ENCODE measurements around the gene ANKS3. TPM values are rescaled to one million over a fixed set of nuclear protein-coding genes. Genes with fewer than 3 reads are reported as not detected.

The ANKS3 gene
- total RNA-seq, 1 donor: 39.4 TPM

- Histone ChIP-seq H3K79me2 (ENCODE audit: insufficient read depth, low read length) (peaks cover 34% of the 10 kb centered on the region), H3K36me3 (ENCODE audit: insufficient read depth, low read length) (peaks cover 27% of the 10 kb centered on the region), H3K27me3 (ENCODE audit: insufficient read depth, low read length) (no peaks in the 10 kb centered on the region), H4K20me1 (ENCODE audit: insufficient read depth, low read length) (peaks cover 4% of the 10 kb centered on the region), H3K4me1 (ENCODE audit: insufficient read depth, low read length) (peaks cover 20% of the 10 kb centered on the region), H3K27ac (ENCODE audit: low read depth, low read length) (peak within 1 kb of the TSS; percentile 89), H3K4me3 (ENCODE audit: insufficient read depth, low read length) (peak within 1 kb of the TSS; percentile 99), H2AFZ (ENCODE audit: low read length) (peak within 1 kb of the TSS; percentile 97), H3K4me2 (ENCODE audit: insufficient read depth, low read length) (peak within 1 kb of the TSS; percentile 99), H3K9me3 (ENCODE audit: low read depth, low read length) (no peaks in the 10 kb centered on the region)
- no peak for TF ChIP-seq CTCF (IDR thresholded peaks at IDR 0.05; ENCODE audit: extremely low read depth, low read depth, low read length)
- peak; percentile 99 for DNase-seq (ENCODE audit: insufficient read length, low spot score, missing footprints)
Measured at GRCh38 chr16:4766875-4767628, 33.0 kb upstream of the ANKS3 start, which contains the start of gene ZNF500. ZNF500 (minus strand) TSS chr16:4767162; CDS start chr16:4765978, 1,184 bp downstream.

GRCh38 chr16:4765511-4766474 is 31.7 kb upstream of the ANKS3 start:
- Histone ChIP-seq H3K27me3 (ENCODE audit: insufficient read depth, low read length) (no peaks in the 10 kb centered on the region), H3K79me2 (ENCODE audit: insufficient read depth, low read length) (peaks cover 34% of the 10 kb centered on the region), H3K36me3 (ENCODE audit: insufficient read depth, low read length) (peaks cover 37% of the 10 kb centered on the region), H4K20me1 (ENCODE audit: insufficient read depth, low read length) (peaks cover 4% of the 10 kb centered on the region), H3K4me1 (ENCODE audit: insufficient read depth, low read length) (peaks cover 20% of the 10 kb centered on the region), H3K9me3 (ENCODE audit: low read depth, low read length) (no peaks in the 10 kb centered on the region), H3K4me3 (ENCODE audit: insufficient read depth, low read length) (peak overlapping the region; percentile 99), H3K27ac (ENCODE audit: low read depth, low read length) (peak overlapping the region; percentile 83), H2AFZ (ENCODE audit: low read length) (peak overlapping the region; percentile 83), H3K4me2 (ENCODE audit: insufficient read depth, low read length) (peak overlapping the region; percentile 80)
- TF ChIP-seq CTCF (IDR thresholded peaks at IDR 0.05; ENCODE audit: extremely low read depth, low read depth, low read length): no peak
- DNase-seq (ENCODE audit: insufficient read length, low spot score, missing footprints): peak; percentile 79

- H3K4me2 ChIP-seq (ENCODE audit: insufficient read depth, low read length): no peak overlapping the region
- no peaks in the 10 kb centered on the region for H3K9me3 ChIP-seq (ENCODE audit: low read depth, low read length)
- H4K20me1 ChIP-seq (ENCODE audit: insufficient read depth, low read length): peaks cover 9% of the 10 kb centered on the region
- H3K27me3 ChIP-seq (ENCODE audit: insufficient read depth, low read length): no peaks in the 10 kb centered on the region
- peak; percentile 3 for DNase-seq (ENCODE audit: insufficient read length, low spot score, missing footprints)
- H3K79me2 ChIP-seq (ENCODE audit: insufficient read depth, low read length): peaks cover 34% of the 10 kb centered on the region
- no peak for TF ChIP-seq CTCF (IDR thresholded peaks at IDR 0.05; ENCODE audit: extremely low read depth, low read depth, low read length)
- no peak overlapping the region for H2AFZ ChIP-seq (ENCODE audit: low read length)
- no peak overlapping the region for H3K27ac ChIP-seq (ENCODE audit: low read depth, low read length)
- H3K36me3 ChIP-seq (ENCODE audit: insufficient read depth, low read length): peaks cover 55% of the 10 kb centered on the region
- H3K4me3 ChIP-seq (ENCODE audit: insufficient read depth, low read length): no peak overlapping the region
- H3K4me1 ChIP-seq (ENCODE audit: insufficient read depth, low read length): peaks cover 16% of the 10 kb centered on the region
Measured at GRCh38 chr16:4763791-4764190, 29.7 kb upstream of the ANKS3 start.
